ENCODE data around the gene POLR2F. TPM values are rescaled to one million over a fixed set of nuclear protein-coding genes. Genes with fewer than 3 reads are reported as not detected.

Gene POLR2F
- total RNA-seq, 1 experiment from 2014 or later = 99.6 TPM

GRCh38 chr22:38005943-38006342 is 52.4 kb downstream of the POLR2F start:
- H3K36me3 ChIP-seq = no peaks in the 10 kb centered on the region
- no peaks in the 10 kb centered on the region for H3K9me3 ChIP-seq (replicated peaks)
- H3K27me3 ChIP-seq (replicated peaks) = no peaks in the 10 kb centered on the region
- H3K27ac ChIP-seq = no peak overlapping the region
- H3K4me3 ChIP-seq = no peak overlapping the region
- no peak for DNase-seq (ENCODE audit: low read depth in 1 of 2, low spot score in 2 of 2)
- H3K4me1 ChIP-seq (replicated peaks) = no peaks in the 10 kb centered on the region

- DNase-seq (ENCODE audit: low read depth in 1 of 2, low spot score in 2 of 2) = no peak
- Histone ChIP-seq H3K27ac (no peak overlapping the region), H3K36me3 (no peaks in the 10 kb centered on the region), H3K9me3 (replicated peaks) (no peaks in the 10 kb centered on the region), H3K27me3 (replicated peaks) (no peaks in the 10 kb centered on the region), H3K4me3 (no peak overlapping the region), H3K4me1 (replicated peaks) (no peaks in the 10 kb centered on the region)
Measured at GRCh38 chr22:38006906-38007305, 53.4 kb downstream of the POLR2F start.

GRCh38 chr22:38007330-38007902 is 53.9 kb downstream of the POLR2F start:
- H3K4me1 ChIP-seq (replicated peaks) = no peaks in the 10 kb centered on the region
- no peak overlapping the region for H3K27ac ChIP-seq
- no peaks in the 10 kb centered on the region for H3K27me3 ChIP-seq (replicated peaks)
- no peak for DNase-seq (ENCODE audit: low read depth in 1 of 2, low spot score in 2 of 2)
- no peak overlapping the region for H3K4me3 ChIP-seq
- no peaks in the 10 kb centered on the region for H3K9me3 ChIP-seq (replicated peaks)
- H3K36me3 ChIP-seq = no peaks in the 10 kb centered on the region

- Histone ChIP-seq H3K27ac (no peak overlapping the region), H3K4me1 (replicated peaks) (no peaks in the 10 kb centered on the region), H3K4me3 (no peak overlapping the region), H3K36me3 (no peaks in the 10 kb centered on the region), H3K27me3 (replicated peaks) (no peaks in the 10 kb centered on the region), H3K9me3 (replicated peaks) (no peaks in the 10 kb centered on the region)
- no peak for DNase-seq (ENCODE audit: low read depth in 1 of 2, low spot score in 2 of 2)
Measured at GRCh38 chr22:38009000-38009806, 55.7 kb downstream of the POLR2F start.

GRCh38 chr22:38012604-38013072 is 59.1 kb downstream of the POLR2F start:
- H3K27ac ChIP-seq = no peak overlapping the region
- 0 out of 2 replicates have a peak, but pooled peaks cover 3% of the 10 kb centered on the region for H3K9me3 ChIP-seq (replicated peaks)
- no peaks in the 10 kb centered on the region for H3K27me3 ChIP-seq (replicated peaks)
- H3K4me3 ChIP-seq = no peak overlapping the region
- H3K36me3 ChIP-seq = no peaks in the 10 kb centered on the region
- DNase-seq (ENCODE audit: low read depth in 1 of 2, low spot score in 2 of 2) = no peak
- peaks cover 4% of the 10 kb centered on the region; the same call in 1 of the 2 replicates for H3K4me1 ChIP-seq (replicated peaks)

GRCh38 chr22:38014083-38014482 is 60.6 kb downstream of the POLR2F start:
- Histone ChIP-seq H3K36me3 (no peaks in the 10 kb centered on the region), H3K27me3 (replicated peaks) (no peaks in the 10 kb centered on the region), H3K4me3 (no peak overlapping the region), H3K4me1 (replicated peaks) (peaks cover 4% of the 10 kb centered on the region; the same call in 1 of the 2 replicates), H3K9me3 (replicated peaks) (0 out of 2 replicates have a peak, but pooled peaks cover 3% of the 10 kb centered on the region), H3K27ac (no peak overlapping the region)
- DNase-seq (ENCODE audit: low read depth in 1 of 2, low spot score in 2 of 2) = no peak

- DNase-seq (ENCODE audit: low read depth in 1 of 2, low spot score in 2 of 2) = peak in 1 of 2 experiments; percentile 16
- 0 out of 2 replicates have a peak, but pooled peaks cover 3% of the 10 kb centered on the region for H3K9me3 ChIP-seq (replicated peaks)
Measured at GRCh38 chr22:38016182-38017151, 63.0 kb downstream of the POLR2F start.

GRCh38 chr22:38017272-38017920 is 63.9 kb downstream of the POLR2F start:
- Histone ChIP-seq H3K4me1 (replicated peaks) (peaks cover 4% of the 10 kb centered on the region; the same call in 1 of the 2 replicates), H3K27ac (no peak overlapping the region), H3K9me3 (replicated peaks) (0 out of 2 replicates have a peak, but pooled peaks cover 3% of the 10 kb centered on the region), H3K4me3 (no peak overlapping the region), H3K36me3 (no peaks in the 10 kb centered on the region), H3K27me3 (replicated peaks) (no peaks in the 10 kb centered on the region)
- DNase-seq (ENCODE audit: low read depth in 1 of 2, low spot score in 2 of 2) = no peak

More at GRCh38 chr22:38016182-38017151, 63.0 kb downstream of the POLR2F start:
- no peaks in the 10 kb centered on the region for H3K36me3 ChIP-seq
- no peak overlapping the region for H3K4me3 ChIP-seq
- H3K27me3 ChIP-seq (replicated peaks) = no peaks in the 10 kb centered on the region
- peaks cover 4% of the 10 kb centered on the region; the same call in 1 of the 2 replicates for H3K4me1 ChIP-seq (replicated peaks)
- no peak overlapping the region for H3K27ac ChIP-seq

GRCh38 chr22:38017939-38018885 is 64.7 kb downstream of the POLR2F start:
- Histone ChIP-seq H3K27me3 (replicated peaks) (no peaks in the 10 kb centered on the region), H3K9me3 (replicated peaks) (0 out of 2 replicates have a peak, but pooled peaks cover 3% of the 10 kb centered on the region), H3K4me1 (replicated peaks) (peaks cover 4% of the 10 kb centered on the region; the same call in 1 of the 2 replicates), H3K36me3 (no peaks in the 10 kb centered on the region), H3K27ac (no peak overlapping the region), H3K4me3 (no peak overlapping the region)
- DNase-seq (ENCODE audit: low read depth in 1 of 2, low spot score in 2 of 2) = no peak

Other genes with a start within 250 kb of the POLR2F start
- gene GCAT, start 145.8 kb upstream of the POLR2F start, total RNA-seq (2014; rRNA removed; shearing (Covaris generic)) = 54.7 and 60.9 TPM in 2 replicates
- gene GALR3, start 130.3 kb upstream of the POLR2F start, total RNA-seq (2014; rRNA removed; shearing (Covaris generic)) = not detected in 2 replicates
- 43.8 and 71.2 TPM in 2 replicates for gene ANKRD54, start 109.4 kb upstream of the POLR2F start, total RNA-seq (2014; rRNA removed; shearing (Covaris generic))
- 204 and 252 TPM in 2 replicates for gene EIF3L, start 104.3 kb upstream of the POLR2F start, total RNA-seq (2014; rRNA removed; shearing (Covaris generic))
- 37.8 and 61.1 TPM in 2 replicates for gene MICALL1, start 47.4 kb upstream of the POLR2F start, total RNA-seq (2014; rRNA removed; shearing (Covaris generic))
- not detected in 2 replicates for gene C22orf23, start 98 bp upstream of the POLR2F start, total RNA-seq (2014; rRNA removed; shearing (Covaris generic))
- not detected in 2 replicates for gene SOX10, start 30.9 kb downstream of the POLR2F start, total RNA-seq (2014; rRNA removed; shearing (Covaris generic))
- gene PICK1, start 103.7 kb downstream of the POLR2F start, total RNA-seq (2014; rRNA removed; shearing (Covaris generic)) = 2.8 and 5.4 TPM in 2 replicates
- gene SLC16A8, start 130.5 kb downstream of the POLR2F start, total RNA-seq (2014; rRNA removed; shearing (Covaris generic)) = not detected in 2 replicates
- not detected in 2 replicates for gene BAIAP2L2, start 157.0 kb downstream of the POLR2F start, total RNA-seq (2014; rRNA removed; shearing (Covaris generic))
- 1.0 and 2.5 TPM in 2 replicates for gene PLA2G6, start 228.1 kb downstream of the POLR2F start, total RNA-seq (2014; rRNA removed; shearing (Covaris generic))
- gene MAFF, start 248.3 kb downstream of the POLR2F start, total RNA-seq (2014; rRNA removed; shearing (Covaris generic)) = 45.7 and 52.1 TPM in 2 replicates